GM21528 (cell line): ENCODE measurements around the gene IKZF3.
"Not testable (repeated sequence)": the region's sequence is repeated elsewhere in the genome, so short reads cannot be mapped to it uniquely, and the experiment has no call there.

Source experiments
- ATAC-seq: cut with Tn5 transposase; IDR thresholded peaks from one replicate; pipeline ENCODE4 v1.9.1; 2021; ENCODE audit warnings: mild to moderate bottlenecking, moderate library complexity; ENCODE audit not compliant: unreplicated experiment, low FRiP score

Gene IKZF3

GRCh38 chr17:39722965-39723848, 140.9 kb downstream of the IKZF3 start:
- ATAC-seq = no peak

DNA sequence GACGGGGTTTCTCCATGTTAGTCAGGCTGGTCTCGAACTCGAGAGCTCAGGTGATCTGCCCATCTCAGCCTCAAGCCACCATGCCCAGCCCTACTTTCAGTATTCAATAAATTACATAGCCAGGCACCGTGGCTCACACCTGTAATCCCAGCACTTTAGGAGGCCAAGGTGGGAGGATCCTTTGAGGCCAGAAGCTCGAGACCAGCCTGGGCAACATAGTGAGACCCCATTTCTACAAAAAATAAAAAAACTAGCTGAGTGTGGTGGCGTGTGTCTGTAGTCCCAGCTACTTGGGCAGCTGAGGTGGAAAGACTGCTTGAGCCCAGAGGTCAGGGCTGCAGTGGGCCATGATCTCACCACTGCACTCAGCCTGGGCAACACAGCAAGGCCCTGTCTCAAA, 142.0 kb downstream of the IKZF3 start:
- ATAC-seq = no peak

DNA sequence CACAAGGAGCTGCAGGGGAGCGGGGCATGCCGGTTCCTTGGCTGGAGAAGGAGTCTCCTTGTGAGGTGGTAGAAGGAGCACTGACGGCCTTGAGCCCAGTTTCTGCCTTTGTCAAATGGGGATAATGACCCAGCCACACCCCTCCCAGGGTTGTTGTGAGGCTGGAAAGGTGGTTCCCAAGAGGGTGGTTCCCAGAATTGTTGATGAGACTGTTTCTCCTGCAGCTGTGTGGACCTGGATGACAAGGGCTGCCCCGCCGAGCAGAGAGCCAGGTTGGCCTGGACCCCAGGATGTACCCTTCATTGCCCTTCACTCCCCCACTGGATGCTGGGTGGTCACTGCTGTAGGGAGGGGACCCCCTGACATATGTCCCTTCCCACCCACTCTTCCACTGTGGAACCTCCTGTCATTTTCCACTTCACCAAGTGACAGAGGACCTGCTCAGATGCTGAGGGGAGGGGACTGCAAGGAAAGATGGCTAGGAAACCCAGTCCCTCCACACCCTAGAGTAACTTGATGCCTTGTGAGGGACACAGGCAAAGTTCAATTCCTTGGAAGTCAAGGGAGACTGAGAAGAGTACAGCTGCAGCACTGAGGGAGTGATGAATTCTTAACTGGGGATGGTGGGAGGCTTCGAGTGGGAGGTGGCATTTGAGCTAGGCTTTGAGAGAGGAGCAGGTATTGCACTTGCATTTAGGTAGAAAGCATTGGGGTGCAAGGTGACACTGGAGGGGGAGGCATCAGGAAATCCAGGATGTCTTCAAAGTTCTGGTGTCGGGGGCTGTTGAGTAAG, 144.4 kb downstream of the IKZF3 start:
- no peak for ATAC-seq

- ATAC-seq = no peak
These were observed 146.5 kb downstream of the IKZF3 start for GRCh38 chr17:39717660-39718059.

DNA sequence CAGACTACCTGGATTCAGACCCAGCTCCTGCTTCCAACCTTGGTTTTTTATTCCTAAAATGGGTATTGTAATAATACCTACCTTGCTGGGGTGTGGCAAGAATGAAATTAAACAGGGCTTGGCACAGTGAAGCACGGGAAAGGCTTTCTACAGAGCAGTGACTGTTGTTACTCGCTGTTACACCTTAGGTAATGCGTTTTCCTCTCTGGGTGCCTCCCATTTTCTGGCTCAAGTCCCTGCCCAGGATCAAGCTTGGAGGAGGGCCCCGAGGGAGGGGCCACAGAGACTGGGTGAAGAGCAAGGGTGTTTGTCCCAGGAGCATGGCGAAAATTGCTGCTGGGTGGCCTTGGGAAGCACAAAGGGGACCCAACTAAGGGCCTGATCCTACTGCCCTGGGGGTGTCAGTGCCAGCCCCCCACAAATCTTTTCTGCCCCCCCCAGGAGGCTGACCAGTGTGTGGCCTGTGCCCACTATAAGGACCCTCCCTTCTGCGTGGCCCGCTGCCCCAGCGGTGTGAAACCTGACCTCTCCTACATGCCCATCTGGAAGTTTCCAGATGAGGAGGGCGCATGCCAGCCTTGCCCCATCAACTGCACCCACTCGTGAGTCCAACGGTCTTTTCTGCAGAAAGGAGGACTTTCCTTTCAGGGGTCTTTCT, 147.1 kb downstream of the IKZF3 start:
- no peak for ATAC-seq

- ATAC-seq = no peak
These were observed 147.9 kb downstream of the IKZF3 start for GRCh38 chr17:39716073-39716818.

DNA sequence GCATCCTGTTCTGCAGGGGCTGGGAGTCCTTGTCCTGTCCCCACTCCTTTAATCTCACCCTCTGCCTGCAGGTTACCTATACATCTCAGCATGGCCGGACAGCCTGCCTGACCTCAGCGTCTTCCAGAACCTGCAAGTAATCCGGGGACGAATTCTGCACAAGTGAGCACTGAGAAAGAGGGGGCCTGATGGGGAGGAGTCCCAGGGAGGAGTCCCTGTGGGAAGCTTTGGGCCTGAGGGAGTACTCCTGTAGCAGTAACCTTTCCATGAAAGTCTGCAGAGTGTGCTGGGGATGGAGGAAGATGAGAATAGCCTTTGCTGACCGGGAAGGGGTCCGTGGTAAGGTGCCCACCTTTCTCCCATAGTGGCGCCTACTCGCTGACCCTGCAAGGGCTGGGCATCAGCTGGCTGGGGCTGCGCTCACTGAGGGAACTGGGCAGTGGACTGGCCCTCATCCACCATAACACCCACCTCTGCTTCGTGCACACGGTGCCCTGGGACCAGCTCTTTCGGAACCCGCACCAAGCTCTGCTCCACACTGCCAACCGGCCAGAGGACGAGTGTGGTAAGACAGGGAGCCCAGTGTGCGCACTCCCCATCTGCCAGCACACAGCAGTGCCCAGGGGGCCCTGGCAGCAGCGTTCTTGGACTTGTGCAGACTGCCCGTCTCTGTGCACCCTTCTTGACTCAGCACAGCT, 148.6 kb downstream of the IKZF3 start:
- no peak for ATAC-seq

GRCh38 chr17:39714234-39714633, 149.9 kb downstream of the IKZF3 start:
- no peak for ATAC-seq

GRCh38 chr17:39711851-39712250, 152.3 kb downstream of the IKZF3 start:
- no peak for ATAC-seq

DNA sequence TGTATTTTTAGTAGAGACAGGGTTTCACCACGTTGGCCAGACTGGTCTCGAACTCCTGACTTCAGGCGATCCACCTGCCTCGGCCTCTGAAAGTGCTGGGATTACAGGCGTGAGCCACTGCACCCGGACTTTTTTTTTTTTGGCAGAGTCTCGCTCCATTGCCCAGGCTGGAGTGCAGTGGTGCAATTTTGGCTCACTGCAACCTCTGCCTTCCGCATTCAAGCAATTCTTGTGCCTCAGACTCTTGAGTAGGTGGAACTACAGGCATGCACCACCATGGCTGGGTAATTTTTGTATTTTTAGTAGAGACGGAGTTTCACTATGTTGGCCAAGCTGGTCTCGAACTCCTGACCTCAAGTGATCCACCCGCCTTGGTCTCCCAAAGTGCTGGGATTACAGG, 153.0 kb downstream of the IKZF3 start:
- not testable (repeated sequence) for ATAC-seq

GRCh38 chr17:39709998-39710964, 153.8 kb downstream of the IKZF3 start:
- no peak for ATAC-seq

- ATAC-seq = no peak
These were observed 154.7 kb downstream of the IKZF3 start for GRCh38 chr17:39709319-39709997.
